OCI-LY3 (cell line): ENCODE data around the gene PLCB4.

ENCODE experiments used
- H2AFZ ChIP-seq: fragments of 200-600, 300-600 bp; shearing (Covaris generic); 2 replicates; pipeline ENCODE4 v1.6.0; 2014; ENCODE audit warnings: antibody characterized with exemption, low read depth, low read length
- H3K27ac ChIP-seq: fragments of 200-600, 300-600 bp; sonication (generic); 2 replicates; pipeline ENCODE4 v1.5.1; 2014; ENCODE audit warnings: mild to moderate bottlenecking, low read length, moderate library complexity, mixed read lengths
- H3K27me3 ChIP-seq: fragments of 200-600, 300-600 bp; sonication (generic); 2 replicates; pipeline ENCODE4 v1.6.1; 2014; ENCODE audit warnings: low read depth, low read length, mixed read lengths
- H3K36me3 ChIP-seq: fragments of 200-600, 300-600 bp; sonication (generic); replicated peaks from 2 replicates; pipeline ENCODE3; 2014; ENCODE audit warnings: low read depth, low read length, mixed read lengths
- H3K4me1 ChIP-seq: fragments of 300-600, 200-600 bp; sonication (generic); 2 replicates; pipeline ENCODE4 v1.6.1; 2014; ENCODE audit warnings: low read length, mixed read lengths
- H3K4me2 ChIP-seq: fragments of 200-600, 300-600 bp; sonication (generic); 2 replicates; pipeline ENCODE4 v1.6.1; 2014; ENCODE audit warnings: low read length, mixed read lengths
- H3K4me3 ChIP-seq: fragments of 300-600, 200-600 bp; sonication (generic); 2 replicates; pipeline ENCODE4 v1.5.1; 2014; ENCODE audit warnings: antibody characterized with exemption, mild to moderate bottlenecking, low read length, moderate library complexity
- H3K79me2 ChIP-seq: fragments of 300-600, 200-600 bp; shearing (Covaris generic); 2 replicates; pipeline ENCODE4 v1.6.1; 2014; ENCODE audit warnings: mild to moderate bottlenecking, low read length, mixed read lengths
- H3K9ac ChIP-seq: fragments of 300-600, 200-600 bp; shearing (Covaris generic); 2 replicates; pipeline ENCODE4 v1.6.0; 2014; ENCODE audit warnings: mild to moderate bottlenecking, low read length, moderate library complexity
- H3K9me3 ChIP-seq: fragments of 200-600, 300-600 bp; shearing (Covaris generic); 2 replicates; pipeline ENCODE4 v1.6.1; 2014; ENCODE audit warnings: low read length, mixed read lengths; ENCODE audit not compliant: insufficient read depth
- H4K20me1 ChIP-seq: fragments of 200-600, 300-600 bp; sonication (generic); 2 replicates; pipeline ENCODE4 v1.6.1; 2016; ENCODE audit warnings: low read length, mixed read lengths; ENCODE audit not compliant: insufficient read depth
- EZH2phosphoT487 ChIP-seq: fragments of 200-600 bp; shearing (Covaris generic); IDR thresholded peaks from 2 replicates; pipeline ENCODE4 v1.6.1; 2018; ENCODE audit warnings: antibody characterized with exemption, mixed run types, low read depth
- TF ChIP-seq, protein P1 (sequence below): fragments of 200-600, 300-600 bp; sonication (generic); IDR thresholded peaks from 2 replicates; pipeline ENCODE4 v1.5.1; 2014; ENCODE audit warnings: antibody characterized with exemption, low read length, low read depth

Gene PLCB4

DNA sequence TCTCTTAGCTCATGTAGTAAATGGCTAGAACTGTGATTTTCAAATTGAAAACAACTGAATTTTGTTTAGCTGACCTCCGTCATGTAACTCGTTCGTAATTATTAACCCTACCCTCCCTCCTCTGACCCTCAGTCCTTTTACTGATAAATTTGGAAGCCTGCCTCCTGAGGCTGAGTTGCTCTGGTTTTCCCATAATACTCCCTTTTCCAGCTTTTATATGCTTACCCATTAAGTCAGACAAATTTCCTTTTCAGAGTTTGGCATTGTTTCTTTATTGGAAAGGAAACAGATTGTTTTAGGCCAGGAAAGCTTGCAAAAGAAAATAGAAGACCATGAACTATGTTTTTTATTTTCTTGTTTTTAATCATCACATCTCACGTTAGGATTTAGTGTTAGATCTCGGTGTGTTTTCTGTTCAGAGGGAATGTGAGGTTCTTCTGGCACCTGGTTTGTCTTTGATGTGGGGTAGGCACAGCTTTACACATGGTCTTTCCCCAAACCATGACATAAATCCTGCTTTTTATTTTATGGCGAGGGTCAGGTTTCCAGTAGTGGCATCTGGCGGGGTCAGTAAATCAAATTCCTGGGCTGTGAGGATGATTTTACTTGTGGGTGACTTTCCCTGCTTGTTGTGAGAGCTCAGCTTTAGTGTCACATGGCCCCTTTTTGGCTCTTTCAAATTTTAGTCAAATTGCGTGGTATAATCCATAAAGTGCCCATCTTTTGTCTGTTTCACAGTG is 24.5 kb downstream of the PLCB4 start:
- Histone ChIP-seq H2AFZ (no peak overlapping the region), H3K79me2 (no peaks in the 10 kb centered on the region)

DNA sequence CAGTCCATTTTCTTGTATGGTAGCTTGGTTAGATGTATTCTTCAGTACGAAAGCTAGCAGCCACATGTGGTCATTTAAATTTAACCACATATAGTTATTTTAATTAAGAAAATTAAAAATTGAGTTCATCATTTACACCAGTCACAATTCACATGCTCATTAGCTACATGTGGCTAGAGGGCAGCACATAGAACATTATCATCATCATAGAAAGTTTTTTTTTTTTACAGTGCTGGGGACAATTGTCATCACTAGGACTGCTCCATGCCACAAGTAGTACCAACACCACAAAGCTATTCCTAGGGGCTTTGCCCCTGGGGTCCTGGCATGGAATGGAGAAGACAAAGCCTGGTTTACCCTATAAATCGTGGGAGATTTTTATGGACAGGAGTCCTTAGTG is 30.5 kb downstream of the PLCB4 start:
- Histone ChIP-seq H3K27me3 (no peaks in the 10 kb centered on the region), H3K36me3 (no peaks in the 10 kb centered on the region), H2AFZ (no peak overlapping the region), H3K79me2 (no peaks in the 10 kb centered on the region), H3K4me1 (no peaks in the 10 kb centered on the region), H3K4me2 (no peak overlapping the region), H3K4me3 (no peak overlapping the region), H3K9ac (no peak overlapping the region), H3K9me3 (no peaks in the 10 kb centered on the region), H4K20me1 (no peaks in the 10 kb centered on the region), H3K27ac (no peak overlapping the region)
- TF ChIP-seq, protein P1, sequence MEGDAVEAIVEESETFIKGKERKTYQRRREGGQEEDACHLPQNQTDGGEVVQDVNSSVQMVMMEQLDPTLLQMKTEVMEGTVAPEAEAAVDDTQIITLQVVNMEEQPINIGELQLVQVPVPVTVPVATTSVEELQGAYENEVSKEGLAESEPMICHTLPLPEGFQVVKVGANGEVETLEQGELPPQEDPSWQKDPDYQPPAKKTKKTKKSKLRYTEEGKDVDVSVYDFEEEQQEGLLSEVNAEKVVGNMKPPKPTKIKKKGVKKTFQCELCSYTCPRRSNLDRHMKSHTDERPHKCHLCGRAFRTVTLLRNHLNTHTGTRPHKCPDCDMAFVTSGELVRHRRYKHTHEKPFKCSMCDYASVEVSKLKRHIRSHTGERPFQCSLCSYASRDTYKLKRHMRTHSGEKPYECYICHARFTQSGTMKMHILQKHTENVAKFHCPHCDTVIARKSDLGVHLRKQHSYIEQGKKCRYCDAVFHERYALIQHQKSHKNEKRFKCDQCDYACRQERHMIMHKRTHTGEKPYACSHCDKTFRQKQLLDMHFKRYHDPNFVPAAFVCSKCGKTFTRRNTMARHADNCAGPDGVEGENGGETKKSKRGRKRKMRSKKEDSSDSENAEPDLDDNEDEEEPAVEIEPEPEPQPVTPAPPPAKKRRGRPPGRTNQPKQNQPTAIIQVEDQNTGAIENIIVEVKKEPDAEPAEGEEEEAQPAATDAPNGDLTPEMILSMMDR: no peak
- TF ChIP-seq EZH2phosphoT487: no peak

More for the DNA sequence above, 24.5 kb downstream of the PLCB4 start:
- Histone ChIP-seq H4K20me1 (no peaks in the 10 kb centered on the region), H3K4me2 (no peak overlapping the region), H3K4me1 (no peaks in the 10 kb centered on the region), H3K27me3 (no peaks in the 10 kb centered on the region), H3K9me3 (no peaks in the 10 kb centered on the region), H3K36me3 (no peaks in the 10 kb centered on the region), H3K4me3 (no peak overlapping the region), H3K9ac (no peak overlapping the region), H3K27ac (no peak overlapping the region)
- TF ChIP-seq, protein P1: no peak
- TF ChIP-seq EZH2phosphoT487: no peak

DNA sequence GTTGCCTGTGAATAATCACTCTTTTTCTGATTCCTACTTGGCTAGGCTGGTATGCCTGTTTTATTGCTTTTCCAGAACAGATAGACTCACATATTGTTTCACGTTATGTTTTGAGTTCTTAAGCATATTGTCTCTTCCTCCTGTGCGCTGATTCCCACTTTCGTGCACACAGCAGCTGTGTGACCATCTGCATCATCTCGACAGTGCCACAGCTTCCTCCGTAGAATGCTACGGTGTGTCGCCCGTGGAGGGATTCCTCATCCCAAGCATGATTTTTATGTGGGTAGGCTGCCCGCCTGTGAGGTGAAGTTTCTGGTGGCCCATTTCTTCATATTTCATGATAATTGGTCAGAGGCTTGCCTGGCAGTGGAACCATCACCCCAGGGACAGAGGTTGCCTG is 31.8 kb downstream of the PLCB4 start:
- no peak overlapping the region for H2AFZ ChIP-seq
- no peaks in the 10 kb centered on the region; the same call in 1 of the 2 replicates for H3K27me3 ChIP-seq
- H4K20me1 ChIP-seq: no peaks in the 10 kb centered on the region
- no peak overlapping the region for H3K9ac ChIP-seq
- H3K9me3 ChIP-seq: no peaks in the 10 kb centered on the region
- H3K4me3 ChIP-seq: no peak overlapping the region
- no peaks in the 10 kb centered on the region for H3K36me3 ChIP-seq
- H3K4me1 ChIP-seq: no peaks in the 10 kb centered on the region
- H3K79me2 ChIP-seq: no peaks in the 10 kb centered on the region
- H3K4me2 ChIP-seq: no peak overlapping the region
- TF ChIP-seq, protein P1: no peak
- TF ChIP-seq EZH2phosphoT487: no peak
- no peak overlapping the region for H3K27ac ChIP-seq

DNA sequence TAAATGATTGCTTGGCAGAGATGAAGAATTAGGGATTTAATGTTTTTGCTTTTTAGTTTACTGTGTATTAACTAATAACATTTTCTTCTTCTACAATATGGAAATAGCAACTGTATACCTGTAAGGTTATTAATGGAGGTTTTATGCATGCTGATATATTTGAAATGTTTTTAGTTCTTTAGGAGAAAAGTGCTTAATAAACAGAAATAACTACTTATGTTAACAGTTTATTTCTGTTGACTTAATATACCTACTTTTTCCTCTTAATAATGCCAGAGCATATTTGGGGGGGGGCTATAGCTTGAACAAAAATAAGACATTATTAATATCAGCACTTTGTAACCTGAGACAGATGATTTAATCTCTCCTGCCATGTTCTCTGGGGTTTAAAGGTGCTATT is 33.6 kb downstream of the PLCB4 start:
- H3K36me3 ChIP-seq: no peaks in the 10 kb centered on the region
- no peaks in the 10 kb centered on the region for H3K4me1 ChIP-seq
- H3K27ac ChIP-seq: no peak overlapping the region
- no peaks in the 10 kb centered on the region; the same call in 1 of the 2 replicates for H3K27me3 ChIP-seq
- no peaks in the 10 kb centered on the region for H3K79me2 ChIP-seq
- H3K4me3 ChIP-seq: no peak overlapping the region
- H2AFZ ChIP-seq: no peak overlapping the region
- TF ChIP-seq, protein P1: no peak
- TF ChIP-seq EZH2phosphoT487: no peak
- H4K20me1 ChIP-seq: no peaks in the 10 kb centered on the region
- no peaks in the 10 kb centered on the region for H3K9me3 ChIP-seq
- H3K4me2 ChIP-seq: no peak overlapping the region
- H3K9ac ChIP-seq: no peak overlapping the region
